ENCODE measurements around the gene HM13.

- TF ChIP-seq, protein P1, sequence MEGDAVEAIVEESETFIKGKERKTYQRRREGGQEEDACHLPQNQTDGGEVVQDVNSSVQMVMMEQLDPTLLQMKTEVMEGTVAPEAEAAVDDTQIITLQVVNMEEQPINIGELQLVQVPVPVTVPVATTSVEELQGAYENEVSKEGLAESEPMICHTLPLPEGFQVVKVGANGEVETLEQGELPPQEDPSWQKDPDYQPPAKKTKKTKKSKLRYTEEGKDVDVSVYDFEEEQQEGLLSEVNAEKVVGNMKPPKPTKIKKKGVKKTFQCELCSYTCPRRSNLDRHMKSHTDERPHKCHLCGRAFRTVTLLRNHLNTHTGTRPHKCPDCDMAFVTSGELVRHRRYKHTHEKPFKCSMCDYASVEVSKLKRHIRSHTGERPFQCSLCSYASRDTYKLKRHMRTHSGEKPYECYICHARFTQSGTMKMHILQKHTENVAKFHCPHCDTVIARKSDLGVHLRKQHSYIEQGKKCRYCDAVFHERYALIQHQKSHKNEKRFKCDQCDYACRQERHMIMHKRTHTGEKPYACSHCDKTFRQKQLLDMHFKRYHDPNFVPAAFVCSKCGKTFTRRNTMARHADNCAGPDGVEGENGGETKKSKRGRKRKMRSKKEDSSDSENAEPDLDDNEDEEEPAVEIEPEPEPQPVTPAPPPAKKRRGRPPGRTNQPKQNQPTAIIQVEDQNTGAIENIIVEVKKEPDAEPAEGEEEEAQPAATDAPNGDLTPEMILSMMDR (conservative IDR thresholded peaks at IDR 0.05; ENCODE audit: low read length), result no peak
- no peak for TF ChIP-seq EZH2phosphoT487 (IDR thresholded peaks at IDR 0.05; ENCODE audit: borderline replicate concordance, low read depth, low read length)
Measured at GRCh38 chr20:31522731-31523130, 8.5 kb downstream of the HM13 start.
